Thyroid gland (tissue), 4 donors: ENCODE measurements around the gene CCDC24. TPM values are rescaled to one million over a fixed set of nuclear protein-coding genes. Genes with fewer than 3 reads are reported as not detected.

Source experiments
- DNase-seq, 2 donors: peaks; one replicate each; pipeline ENCODE4 v3.0.0-alpha.2; 2019
- H3K27ac ChIP-seq, 3 donors: fragments of 200-600 bp; sonication (generic); 1 replicate in 2 of 3; 2 replicates in 1 of 3; pipeline ENCODE4 v1.5.1; 2016 to 2019; ENCODE audit warnings: mild to moderate bottlenecking in 1 of 3, moderate library complexity in 1 of 3
- H3K27me3 ChIP-seq: fragments of 200-600 bp; sonication (generic); one replicate; pipeline ENCODE4 v1.5.1; 2019
- H3K36me3 ChIP-seq, 2 donors: fragments of 200-600 bp; sonication (generic); one replicate each; pipeline ENCODE4 v1.5.1; 2016 to 2019
- H3K4me1 ChIP-seq, 2 donors: fragments of 200-600 bp; sonication (generic); one replicate each; pipeline ENCODE4 v1.5.1; 2017 to 2019
- H3K4me3 ChIP-seq, 3 donors: fragments of 200-600 bp; sonication (generic); replicated peaks in 1 of 3; 1 replicate in 2 of 3; 2 replicates in 1 of 3; pipeline ENCODE4 v1.5.1; 2016; ENCODE audit warnings: mild to moderate bottlenecking in 1 of 3
- H3K9me3 ChIP-seq: fragments of 200-600 bp; sonication (generic); one replicate; pipeline ENCODE4 v1.5.1; 2017
- CTCF ChIP-seq, 6 experiments: fragments of 200-600 bp in 3 of 6; fragments of 450-650 bp in 3 of 6; sonication (generic) in 3 of 6; IDR thresholded peaks; one replicate each; pipeline ENCODE4 v1.5.1; 2016 to 2019; ENCODE audit warnings: antibody characterized with exemption in 6 of 6, mild to moderate bottlenecking in 2 of 6, inconsistent platforms in 1 of 6, moderate library complexity in 1 of 6
- POLR2A ChIP-seq, 2 donors: fragments of 450-650 bp; IDR thresholded peaks; one replicate each; pipeline ENCODE4 v1.6.1; 2017; ENCODE audit warnings: antibody characterized with exemption in 2 of 2, mild to moderate bottlenecking in 2 of 2, moderate library complexity in 1 of 2
- WGBS, 2 donors: methylation state at CpG; one replicate each; pipeline ENCODE4 v1.1.5; 2017; 5-methylcytosine and 5-hydroxymethylcytosine counted together
- intact Hi-C: fragments of 100-400 bp; cut with DNase I; formaldehyde crosslinking; loops from one replicate; pipeline ENCODE4 v1.15.1; 2023
- total RNA-seq, 4 donors: library from RNA; depleted of rRNA; stranded (reverse); fragments of >200 nt; gene quantifications; one replicate each; pipeline ENCODE4 v1.2.3, GENCODE V29; 2016

Gene CCDC24
- total RNA-seq, 4 donors from 2014 or later, result 8.0 to 25.4 (median 11.7) TPM

- H3K9me3 ChIP-seq, result no peaks in the 10 kb centered on the region
- no peak overlapping the region for H3K4me3 ChIP-seq
- no peaks in the 10 kb centered on the region for H3K27me3 ChIP-seq
- no peaks in the 10 kb centered on the region for H3K36me3 ChIP-seq
- DNase-seq, result no peak
- intact Hi-C loops, result no loop called here
- peaks cover 0 to 4% of the 10 kb centered on the region in 2 donors for H3K4me1 ChIP-seq
- TF ChIP-seq CTCF (IDR thresholded peaks at IDR 0.05) (no peak), POLR2A (IDR thresholded peaks at IDR 0.05) (no peak)
- no peak overlapping the region for H3K27ac ChIP-seq
- 81 to 87% methylated on average over 9 of the region's 14 CpGs for WGBS, 2 donors
Observed at GRCh38 chr1:44002606-44003157, 11.3 kb downstream of the CCDC24 start.

GRCh38 chr1:44008259-44008658 is 16.9 kb downstream of the CCDC24 start:
- 91 to 97% methylated on average over 12 of the region's 12 CpGs for WGBS, 2 donors
- intact Hi-C loops, result loop anchor here (5.0 kb wide), 1 partner anchor 39 kb away; no protein-coding TSS in a partner anchor
- H3K27me3 ChIP-seq, result no peaks in the 10 kb centered on the region

DNA sequence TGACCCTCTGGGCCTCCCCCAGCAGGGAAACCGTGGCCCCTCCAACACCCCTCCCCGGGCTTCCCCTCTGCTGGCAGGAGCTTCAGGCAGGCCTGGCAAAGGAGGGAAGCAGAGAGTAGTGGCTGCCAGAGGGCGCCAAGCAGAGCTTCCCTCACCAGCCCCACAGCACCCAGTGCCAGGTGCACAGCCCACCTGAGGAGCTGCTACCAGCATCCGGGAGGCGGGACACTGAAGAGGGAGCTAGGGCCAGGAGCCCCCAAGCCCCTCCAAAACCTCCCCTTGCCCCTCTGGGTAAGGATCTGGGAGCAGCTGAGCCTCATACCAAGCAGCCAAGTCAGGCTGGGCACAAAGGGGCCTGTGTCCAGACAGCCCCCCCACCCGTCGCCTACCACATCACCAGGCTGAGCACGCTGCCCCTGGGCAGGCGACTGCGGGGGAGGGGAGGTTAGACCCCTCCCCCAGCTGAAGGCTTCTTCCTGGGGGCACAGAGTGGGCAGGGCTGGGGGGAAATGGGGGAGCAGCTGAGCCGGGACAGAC is 19.6 kb downstream of the CCDC24 start:
- H3K27me3 ChIP-seq, result no peaks in the 10 kb centered on the region
- no peak overlapping the region for H3K27ac ChIP-seq
- H3K36me3 ChIP-seq, result no peaks in the 10 kb centered on the region
- WGBS, 2 donors, result 89 to 93% methylated on average over 5 to 6 of the region's 11 CpGs
- intact Hi-C loops, result no loop called here
- H3K9me3 ChIP-seq, result no peaks in the 10 kb centered on the region
- H3K4me3 ChIP-seq, result no peak overlapping the region
- TF ChIP-seq CTCF (IDR thresholded peaks at IDR 0.05) (no peak), POLR2A (IDR thresholded peaks at IDR 0.05) (no peak)
- H3K4me1 ChIP-seq, result peaks cover 0 to under 1% of the 10 kb centered on the region in 2 donors
- DNase-seq, result no peak

More at GRCh38 chr1:44008259-44008658, 16.9 kb downstream of the CCDC24 start:
- Histone ChIP-seq H3K9me3 (no peaks in the 10 kb centered on the region), H3K4me1 (peaks cover 0 to 4% of the 10 kb centered on the region in 2 donors), H3K4me3 (no peak overlapping the region), H3K36me3 (no peaks in the 10 kb centered on the region), H3K27ac (no peak overlapping the region)
- no peak for DNase-seq
- TF ChIP-seq CTCF (IDR thresholded peaks at IDR 0.05) (no peak), POLR2A (IDR thresholded peaks at IDR 0.05) (no peak)

- no peak for DNase-seq
- no peak overlapping the region for H3K27ac ChIP-seq
- WGBS, 2 donors, result 82 to 83% methylated on average over 2 of the region's 2 CpGs
- H3K4me1 ChIP-seq, result no peaks in the 10 kb centered on the region
- H3K9me3 ChIP-seq, result no peaks in the 10 kb centered on the region
- intact Hi-C loops, result no loop called here
- H3K4me3 ChIP-seq, result no peak overlapping the region
- H3K27me3 ChIP-seq, result no peaks in the 10 kb centered on the region
- TF ChIP-seq POLR2A (IDR thresholded peaks at IDR 0.05) (no peak), CTCF (IDR thresholded peaks at IDR 0.05) (no peak)
- H3K36me3 ChIP-seq, result no peaks in the 10 kb centered on the region
Observed at GRCh38 chr1:44012404-44012803, 21.0 kb downstream of the CCDC24 start.

GRCh38 chr1:44012941-44013609 is 21.7 kb downstream of the CCDC24 start:
- no peaks in the 10 kb centered on the region for H3K4me1 ChIP-seq
- no peak overlapping the region for H3K4me3 ChIP-seq
- H3K27ac ChIP-seq, result no peak overlapping the region
- H3K36me3 ChIP-seq, result no peaks in the 10 kb centered on the region
- DNase-seq, result no peak
- TF ChIP-seq POLR2A (IDR thresholded peaks at IDR 0.05) (no peak), CTCF (IDR thresholded peaks at IDR 0.05) (no peak)
- 57% methylated on average over 1 of the region's 13 CpGs; no CpG with 5 or more reads in 1 of the 2 donors for WGBS, 2 donors
- H3K27me3 ChIP-seq, result no peaks in the 10 kb centered on the region
- H3K9me3 ChIP-seq, result no peaks in the 10 kb centered on the region
- intact Hi-C loops, result no loop called here
